Stimulated activated CD8-positive, alpha-beta memory T cell treated with anti-CD3 and anti-CD28 coated beads, Interleukin-2, amount 100 ng/mL, for 48 hours (primary cell): ENCODE measurements around the gene TFPI2.

ENCODE experiments used
- DNase-seq, 2 donors: peaks; one replicate each; pipeline ENCODE4 v3.0.0-alpha.2; 2020; ENCODE audit warnings: low read depth in 2 of 2

The TFPI2 gene

DNA sequence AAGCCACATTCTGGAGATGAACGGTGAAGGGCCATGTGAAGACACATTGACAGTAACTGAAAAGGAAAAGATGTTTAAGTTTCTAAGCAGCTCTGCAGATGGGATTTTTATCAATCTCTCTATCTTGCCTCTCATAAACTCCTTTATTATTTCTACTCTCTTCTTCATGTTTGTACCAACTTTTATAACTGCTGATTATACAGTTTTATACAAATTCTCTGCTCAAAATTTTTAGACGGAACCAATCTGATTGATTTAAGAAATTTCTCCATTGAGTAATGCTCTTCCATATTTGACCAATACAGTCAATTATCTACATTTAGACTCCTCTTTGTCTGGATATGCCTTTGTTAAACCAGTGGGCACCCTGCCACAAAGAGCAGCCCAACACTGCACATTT lies 31.7 kb downstream of the TFPI2 start:
- DNase-seq, result no peak

GRCh38 chr7:93856323-93856722 lies 34.2 kb downstream of the TFPI2 start:
- DNase-seq, result no peak

DNA sequence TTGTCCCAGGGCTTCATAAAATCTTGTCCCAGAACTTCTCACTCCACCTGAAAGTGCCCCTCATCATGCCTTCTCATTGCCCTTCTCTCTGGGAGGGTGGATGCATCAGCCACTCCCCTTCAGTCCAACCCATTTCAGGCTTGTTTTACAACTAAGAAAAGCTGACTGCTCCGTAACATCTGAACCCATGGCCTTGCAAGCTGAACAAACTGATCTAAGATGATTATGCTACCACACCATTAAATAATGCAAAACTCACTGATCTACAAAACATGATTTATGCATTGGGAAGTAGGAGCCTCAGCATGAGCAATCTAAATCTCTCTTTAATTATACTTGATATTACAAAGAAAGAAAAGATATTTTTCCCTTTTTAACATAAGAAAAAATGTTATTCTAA lies 34.8 kb downstream of the TFPI2 start:
- DNase-seq, result no peak

GRCh38 chr7:93854480-93854879 lies 36.1 kb downstream of the TFPI2 start:
- DNase-seq, result no peak

DNA sequence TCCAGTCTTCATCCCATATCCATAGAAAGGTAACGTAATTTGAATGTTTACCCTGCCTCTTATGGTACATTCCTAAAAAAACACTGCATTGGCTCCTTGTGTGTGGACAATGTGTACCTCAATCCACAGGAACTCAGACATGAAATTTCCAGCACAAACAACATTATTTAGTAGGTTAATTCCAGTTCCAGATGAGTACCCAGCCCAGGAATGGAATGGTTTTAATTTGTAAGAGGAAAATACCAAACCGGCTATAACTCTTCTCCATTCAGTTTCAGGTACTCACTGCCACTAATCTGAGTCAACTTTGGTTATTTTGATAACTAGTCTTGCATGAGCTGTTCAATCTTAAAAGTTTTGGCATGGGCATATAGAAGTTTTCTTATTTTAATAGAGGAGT lies 39.0 kb downstream of the TFPI2 start:
- no peak for DNase-seq

GRCh38 chr7:93843260-93843659 lies 47.3 kb downstream of the TFPI2 start:
- DNase-seq, result no peak

- no peak for DNase-seq
Observed at GRCh38 chr7:93838966-93839365, 51.6 kb downstream of the TFPI2 start.

GRCh38 chr7:93837245-93837644 lies 53.3 kb downstream of the TFPI2 start:
- DNase-seq, result no peak

GRCh38 chr7:93836116-93836515 lies 54.4 kb downstream of the TFPI2 start:
- DNase-seq, result no peak

GRCh38 chr7:93835702-93836101 lies 54.9 kb downstream of the TFPI2 start:
- no peak for DNase-seq
